Fibroblast of lung (primary cell): ENCODE data around the gene ATG10. TPM values are rescaled to one million over a fixed set of nuclear protein-coding genes. Genes with fewer than 3 reads are reported as not detected.

Source experiments
- DNase-seq, 2 donors: peaks; one replicate each; pipeline versions ENCODE4 v3.0.0 to v3.0.0-alpha.2; 2010; ENCODE audit warnings: low read depth in 2 of 2
- H2AFZ ChIP-seq: 2 replicates; pipeline ENCODE4 v1.5.1; 2012; ENCODE audit warnings: low read length, control low read depth, inconsistent platforms
- H3K27ac ChIP-seq: 2 replicates; pipeline ENCODE4 v1.5.1; 2011; ENCODE audit warnings: low read length, control low read depth; ENCODE audit not compliant: insufficient read depth
- H3K27me3 ChIP-seq: 2 replicates; pipeline ENCODE4 v1.5.1; 2011; ENCODE audit warnings: mild to moderate bottlenecking, low read length; ENCODE audit not compliant: control insufficient read depth, insufficient read depth
- H3K36me3 ChIP-seq: 2 replicates; pipeline ENCODE4 v1.5.1; 2011; ENCODE audit warnings: low read length; ENCODE audit not compliant: control insufficient read depth, insufficient read depth
- H3K4me1 ChIP-seq: 2 replicates; pipeline ENCODE4 v1.5.1; 2011; ENCODE audit warnings: low read length; ENCODE audit not compliant: control insufficient read depth, insufficient read depth; ENCODE audit errors: extremely low read depth
- H3K4me2 ChIP-seq: 2 replicates; pipeline ENCODE4 v1.5.1; 2011; ENCODE audit warnings: low read length, control low read depth; ENCODE audit not compliant: insufficient read depth; ENCODE audit errors: extremely low read depth
- H3K4me3 ChIP-seq, 4 experiments: fragments of 200-600 bp in 1 of 4; sonication (generic) in 1 of 4; replicated peaks in 1 of 4; 2 replicates each; pipeline ENCODE4 v1.5.1; 2011 to 2016; ENCODE audit warnings: low read length in 4 of 4, low read depth in 3 of 4, mild to moderate bottlenecking in 3 of 4, control low read depth in 2 of 4, inconsistent platforms in 1 of 4, mixed read lengths in 1 of 4; ENCODE audit not compliant: insufficient read depth in 1 of 4; ENCODE audit errors: control extremely low read depth in 1 of 4
- H3K79me2 ChIP-seq: 2 replicates; pipeline ENCODE4 v1.5.1; 2012; ENCODE audit warnings: mild to moderate bottlenecking, low read length, inconsistent platforms; ENCODE audit not compliant: control insufficient read depth, insufficient read depth
- H3K9ac ChIP-seq: 2 replicates; pipeline ENCODE4 v1.5.1; 2011; ENCODE audit warnings: mild to moderate bottlenecking, low read length, control low read depth; ENCODE audit not compliant: insufficient read depth
- H3K9me3 ChIP-seq: 2 replicates; pipeline ENCODE4 v1.5.1; 2012; ENCODE audit warnings: low read depth, low read length; ENCODE audit not compliant: control insufficient read depth, insufficient read depth
- H4K20me1 ChIP-seq: 2 replicates; pipeline ENCODE4 v1.5.1; 2011; ENCODE audit warnings: low read length; ENCODE audit not compliant: control insufficient read depth, insufficient read depth; ENCODE audit errors: extremely low read depth
- CTCF ChIP-seq, 2 donors: IDR thresholded peaks in 1 of 2; conservative IDR thresholded peaks in 1 of 2; 1 replicate in 1 of 2; 2 replicates in 1 of 2; pipeline ENCODE4 v1.5.1; 2011 to 2012; ENCODE audit warnings: low read length in 2 of 2, control low read depth in 1 of 2, inconsistent platforms in 1 of 2, low read depth in 1 of 2, mild to moderate bottlenecking in 1 of 2
- EZH2 ChIP-seq: IDR thresholded peaks from 2 replicates; pipeline ENCODE4 v1.5.1; 2012; ENCODE audit warnings: low read length, control low read depth, mild to moderate bottlenecking; ENCODE audit errors: missing control alignments
- polyA plus RNA-seq, 2 donors: library from polyadenylated mRNA; depleted of rRNA in 1 of 2; stranded (reverse) in 1 of 2; unstranded in 1 of 2; fragments of >200 nt; gene quantifications; 2 replicates each; pipeline ENCODE4 v1.2.1, GENCODE V29; 2011 to 2012; ENCODE audit warnings: missing spikeins in 1 of 2
- total RNA-seq: library from RNA; depleted of rRNA; stranded (reverse); fragments of >200 nt; gene quantifications from 2 replicates; pipeline ENCODE4 v1.2.1, GENCODE V29; 2014

ATG10 gene
- total and polyA plus RNA-seq, 2 donors (not counting 1 experiment from before 2014, with no cell fraction given) = 2.5 to 8.8 TPM

GRCh38 chr5:82174128-82174918, 202.5 kb downstream of the ATG10 start:
- H3K9me3 ChIP-seq = no peaks in the 10 kb centered on the region

GRCh38 chr5:82174919-82175219, 203.0 kb downstream of the ATG10 start:
- no peak overlapping the region for H3K4me2 ChIP-seq
- H3K27ac ChIP-seq = peak overlapping the region; percentile 43
- no peaks in the 10 kb centered on the region for H3K4me1 ChIP-seq
- no peak overlapping the region for H3K9ac ChIP-seq
- H2AFZ ChIP-seq = no peak overlapping the region
- no peaks in the 10 kb centered on the region for H3K36me3 ChIP-seq
- no peaks in the 10 kb centered on the region for H3K27me3 ChIP-seq
- no peak for DNase-seq
- no peaks in the 10 kb centered on the region for H3K9me3 ChIP-seq
- TF ChIP-seq CTCF (conservative IDR thresholded peaks at IDR 0.05 in 1 of 2, IDR thresholded peaks at IDR 0.05 in 1 of 2; ENCODE audit: low read depth in 1 of 2, low read length in 2 of 2) (no peak), EZH2 (no peak)
- no peaks in the 10 kb centered on the region for H3K79me2 ChIP-seq
- no peak overlapping the region for H3K4me3 ChIP-seq
- H4K20me1 ChIP-seq = no peaks in the 10 kb centered on the region

More at GRCh38 chr5:82174128-82174918, 202.5 kb downstream of the ATG10 start:
- H3K27ac ChIP-seq = peak overlapping the region; percentile 43
- H3K4me3 ChIP-seq = no peak overlapping the region
- H3K4me2 ChIP-seq = no peak overlapping the region
- no peaks in the 10 kb centered on the region for H3K36me3 ChIP-seq
- no peaks in the 10 kb centered on the region for H3K4me1 ChIP-seq
- H3K9ac ChIP-seq = no peak overlapping the region
- H4K20me1 ChIP-seq = no peaks in the 10 kb centered on the region
- TF ChIP-seq EZH2 (no peak), CTCF (conservative IDR thresholded peaks at IDR 0.05 in 1 of 2, IDR thresholded peaks at IDR 0.05 in 1 of 2; ENCODE audit: low read depth in 1 of 2, low read length in 2 of 2) (peak; percentile 65 to 73)
- DNase-seq = peak; percentile 91 to 94
- no peak overlapping the region for H2AFZ ChIP-seq
- no peaks in the 10 kb centered on the region for H3K27me3 ChIP-seq
- no peaks in the 10 kb centered on the region for H3K79me2 ChIP-seq

GRCh38 chr5:82176115-82176814, 204.4 kb downstream of the ATG10 start:
- H3K4me2 ChIP-seq = no peak overlapping the region
- no peak overlapping the region for H3K4me3 ChIP-seq
- no peak overlapping the region for H3K27ac ChIP-seq
- H3K4me1 ChIP-seq = no peaks in the 10 kb centered on the region
- no peaks in the 10 kb centered on the region for H3K27me3 ChIP-seq
- no peaks in the 10 kb centered on the region for H3K36me3 ChIP-seq
- no peaks in the 10 kb centered on the region for H3K9me3 ChIP-seq
- H4K20me1 ChIP-seq = no peaks in the 10 kb centered on the region
- DNase-seq = no peak
- TF ChIP-seq EZH2 (no peak), CTCF (conservative IDR thresholded peaks at IDR 0.05 in 1 of 2, IDR thresholded peaks at IDR 0.05 in 1 of 2; ENCODE audit: low read depth in 1 of 2, low read length in 2 of 2) (no peak)
- H3K9ac ChIP-seq = no peak overlapping the region
- H3K79me2 ChIP-seq = no peaks in the 10 kb centered on the region
- H2AFZ ChIP-seq = no peak overlapping the region
